SK-N-SH (cell line): Measurements from ENCODE around the gene DOCK4. TPM values are rescaled to one million over a fixed set of nuclear protein-coding genes. Genes with fewer than 3 reads are reported as not detected.
"Not testable (repeated sequence)": the region's sequence is repeated elsewhere in the genome, so short reads cannot be mapped to it uniquely, and the experiment has no call there.

Source experiments
- CTCF ChIA-PET: fragments of 300-600, 350-600 bp; formaldehyde crosslinking; extraction: SDS; loops from one replicate; lab custom pipeline; 2021; lab: Yijun Ruan, JAX
- POLR2A ChIA-PET: fragments of 350-600 bp; sonication (Branson Sonifier 250); formaldehyde crosslinking; extraction: SDS; loops from one replicate; lab custom pipeline; 2020; ENCODE audit warnings: antibody characterized with exemption, inconsistent platforms; lab: Yijun Ruan, JAX
- DNase-seq: peaks from one replicate; pipeline ENCODE4 v3.0.0; 2012
- H2AFZ ChIP-seq: fragments of 200-600 bp; sonication (generic); 2 replicates; pipeline ENCODE4 v1.8.1; 2016; ENCODE audit warnings: antibody characterized with exemption, mild to moderate bottlenecking, low read depth
- H3F3A ChIP-seq: fragments of 200-600 bp; sonication (generic); replicated peaks from 2 replicates; pipeline ENCODE3; 2016; ENCODE audit warnings: antibody characterized with exemption, mild to moderate bottlenecking; ENCODE audit not compliant: insufficient read depth
- H3K27ac ChIP-seq, 2 experiments: fragments of 200-500 bp in 1 of 2; fragments of 200-600 bp in 1 of 2; sonication (Bioruptor generic) in 1 of 2; sonication (generic), shearing (Covaris generic) in 1 of 2; 2 replicates each; pipeline versions ENCODE4 v1.5.1 to v1.6.1; 2014 to 2016; ENCODE audit warnings: low read depth in 2 of 2, inconsistent platforms in 1 of 2, low read length in 1 of 2, mild to moderate bottlenecking in 1 of 2, mixed read lengths in 1 of 2
- H3K27me3 ChIP-seq: fragments of 200-600 bp; sonication (generic), shearing (Covaris generic); 2 replicates; pipeline ENCODE4 v1.6.1; 2016; ENCODE audit warnings: mixed run types; ENCODE audit not compliant: insufficient read depth
- H3K36me3 ChIP-seq, 2 experiments: fragments of 200-500 bp in 1 of 2; fragments of 200-600 bp in 1 of 2; sonication (Bioruptor generic) in 1 of 2; sonication (generic) in 1 of 2; replicated peaks in 1 of 2; 2 replicates each; pipeline versions ENCODE3 to v1.5.1; 2014 to 2016; ENCODE audit warnings: low read length in 1 of 2, mild to moderate bottlenecking in 1 of 2; ENCODE audit not compliant: insufficient read depth in 2 of 2, control insufficient read depth in 1 of 2
- H3K4me1 ChIP-seq, 2 experiments: fragments of 200-500 bp in 1 of 2; fragments of 200-600 bp in 1 of 2; sonication (Bioruptor generic) in 1 of 2; sonication (generic), shearing (Covaris generic) in 1 of 2; 2 replicates each; pipeline versions ENCODE4 v1.5.1 to v1.6.1; 2014 to 2016; ENCODE audit warnings: low read depth in 1 of 2, low read length in 1 of 2, mixed run types in 1 of 2; ENCODE audit not compliant: insufficient read depth in 2 of 2, control insufficient read depth in 1 of 2
- H3K4me2 ChIP-seq: fragments of 200-600 bp; sonication (generic), shearing (Covaris generic); 2 replicates; pipeline ENCODE4 v1.6.1; 2017; ENCODE audit warnings: mixed run types
- H3K4me3 ChIP-seq, 2 experiments: fragments of 200-500 bp in 1 of 2; fragments of 200-600 bp in 1 of 2; sonication (Bioruptor generic) in 1 of 2; sonication (generic), shearing (Covaris generic) in 1 of 2; 2 replicates each; pipeline versions ENCODE4 v1.5.1 to v1.8.1; 2014 to 2016; ENCODE audit warnings: low read depth in 2 of 2, inconsistent platforms in 1 of 2, low read length in 1 of 2, mild to moderate bottlenecking in 1 of 2, mixed read lengths in 1 of 2, moderate library complexity in 1 of 2
- H3K79me2 ChIP-seq: fragments of 200-600 bp; sonication (generic); 2 replicates; pipeline ENCODE4 v1.8.1; 2017; ENCODE audit warnings: mild to moderate bottlenecking; ENCODE audit not compliant: insufficient read depth
- H3K9ac ChIP-seq: fragments of 200-600 bp; sonication (generic); 2 replicates; pipeline ENCODE4 v1.6.1; 2017; ENCODE audit warnings: mixed run types
- H3K9me2 ChIP-seq: fragments of 200-600 bp; sonication (generic); 2 replicates; pipeline ENCODE4 v1.6.1; 2017; ENCODE audit warnings: mixed run types
- H3K9me3 ChIP-seq: fragments of 200-600 bp; sonication (generic); 2 replicates; pipeline ENCODE4 v1.6.1; 2017; ENCODE audit warnings: mixed run types, mild to moderate bottlenecking, moderate library complexity
- H4K20me1 ChIP-seq: fragments of 200-600 bp; sonication (generic); 2 replicates; pipeline ENCODE4 v1.6.1; 2017; ENCODE audit warnings: mild to moderate bottlenecking, mixed run types; ENCODE audit not compliant: insufficient read depth
- CTCF ChIP-seq: fragments of 200-600 bp; sonication (generic); IDR thresholded peaks from 2 replicates; pipeline ENCODE4 v1.6.1; 2017; ENCODE audit warnings: antibody characterized with exemption, mild to moderate bottlenecking, moderate library complexity
- FOSL2 ChIP-seq: IDR thresholded peaks from 2 replicates; pipeline ENCODE4 v1.4.0; 2012; ENCODE audit warnings: low read depth, mild to moderate bottlenecking, moderate library complexity, borderline replicate concordance
- GATA2 ChIP-seq: sonication (generic); formaldehyde crosslinking; IDR thresholded peaks from 2 replicates; pipeline ENCODE4 v1.5.0; 2020; ENCODE audit warnings: mild to moderate bottlenecking, missing genetic modification reagents
- IRF3 ChIP-seq: fragments of 150-350 bp; IDR thresholded peaks from 2 replicates; pipeline ENCODE4 v1.6.1; 2016; ENCODE audit warnings: mild to moderate bottlenecking, low read depth, low read length
- MAX ChIP-seq: IDR thresholded peaks from 2 replicates; pipeline ENCODE4 v1.4.0; 2012; ENCODE audit warnings: low read depth
- MEF2A ChIP-seq: IDR thresholded peaks from 2 replicates; pipeline ENCODE4 v1.4.0; 2012; ENCODE audit warnings: low read depth, borderline replicate concordance
- NRF1 ChIP-seq: IDR thresholded peaks from 2 replicates; pipeline ENCODE4 v1.6.1; 2012; ENCODE audit warnings: low read depth, mild to moderate bottlenecking, low read length
- RAD21 ChIP-seq: IDR thresholded peaks from 2 replicates; pipeline ENCODE4 v1.6.1; 2012; ENCODE audit warnings: mild to moderate bottlenecking, low read length
- REST ChIP-seq: IDR thresholded peaks from 2 replicates; pipeline ENCODE4 v1.6.1; 2012; ENCODE audit warnings: mild to moderate bottlenecking, low read depth, low read length, moderate library complexity
- RFX5 ChIP-seq: IDR thresholded peaks from 2 replicates; pipeline ENCODE4 v1.6.1; 2012; ENCODE audit warnings: mild to moderate bottlenecking, improper control_type of control experiment, low read length
- SIN3A ChIP-seq: IDR thresholded peaks from 2 replicates; pipeline ENCODE4 v1.6.1; 2012; ENCODE audit warnings: low read depth, mild to moderate bottlenecking, low read length, moderate library complexity, borderline replicate concordance
- TCF12 ChIP-seq: IDR thresholded peaks from 2 replicates; pipeline ENCODE4 v1.4.0; 2012
- USF2 ChIP-seq: fragments of 150-350 bp; IDR thresholded peaks from 2 replicates; pipeline ENCODE4 v1.6.1; 2017; ENCODE audit warnings: antibody characterized with exemption, low read length, low read depth, borderline replicate concordance
- YY1 ChIP-seq: IDR thresholded peaks from 2 replicates; pipeline ENCODE4 v1.4.0; 2012; ENCODE audit warnings: low read depth, mild to moderate bottlenecking
- ZBTB33 ChIP-seq: IDR thresholded peaks from 2 replicates; pipeline ENCODE4 v1.4.0; 2012; ENCODE audit warnings: low read depth, borderline replicate concordance
- WGBS: methylation state at CpG from one replicate; pipeline ENCODE4 v1.1.6; 2017; ENCODE audit warnings: low lambda C conversion rate; 5-methylcytosine and 5-hydroxymethylcytosine counted together
- polyA plus RNA-seq, 3 experiments: library from polyadenylated mRNA; depleted of rRNA; stranded (reverse); fragments of >200 nt; gene quantifications; 2 replicates each; pipeline ENCODE4 v1.2.3, GENCODE V29; 2012

The DOCK4 gene
- polyA plus RNA-seq, 1 of the 3 experiments (the other 2 are of a cell fraction), result 8.5 TPM

- no peak for TF ChIP-seq REST
- TF ChIP-seq, all 33 proteins: peak for 0
Observed at GRCh38 chr7:111910656-111911055, 295.5 kb downstream of the DOCK4 start (continued).

- H2AFZ ChIP-seq, H3K79me2 ChIP-seq, H3K27ac ChIP-seq, H3K36me3 ChIP-seq, H3K9me3 ChIP-seq, H4K20me1 ChIP-seq, POLR2A ChIA-PET, DNase-seq, H3K9me2 ChIP-seq, H3F3A ChIP-seq, H3K4me2 ChIP-seq, H3K4me3 ChIP-seq, H3K9ac ChIP-seq, H3K27me3 ChIP-seq, CTCF ChIA-PET, H3K4me1 ChIP-seq: not testable (repeated sequence)
- WGBS, result 93% methylated on average over 3 of the region's 3 CpGs
Observed at GRCh38 chr7:111908673-111909072, 297.5 kb downstream of the DOCK4 start.

- ChIA-PET CTCF (interaction anchor here (1.7 kb wide), 1 partner anchor 11 kb away, joined by 6 read pairs; no protein-coding TSS in a partner anchor), POLR2A (no interaction called here)
- 79% methylated on average over 2 of the region's 2 CpGs for WGBS
- H3K4me1 ChIP-seq, result no peaks in the 10 kb centered on the region
- H3K36me3 ChIP-seq, result peaks cover 0 to 18% of the 10 kb centered on the region in 2 experiments
- H3K79me2 ChIP-seq, result no peaks in the 10 kb centered on the region
- H3F3A ChIP-seq, result no peaks in the 10 kb centered on the region
- no peak overlapping the region for H3K4me3 ChIP-seq
- H3K4me2 ChIP-seq, result no peak overlapping the region
- no peaks in the 10 kb centered on the region for H3K27me3 ChIP-seq
- H3K9me2 ChIP-seq, result no peaks in the 10 kb centered on the region
- no peak overlapping the region for H3K9ac ChIP-seq
- DNase-seq, result no peak
- H2AFZ ChIP-seq, result no peak overlapping the region
- no peaks in the 10 kb centered on the region for H4K20me1 ChIP-seq
- no peak overlapping the region for H3K27ac ChIP-seq
- H3K9me3 ChIP-seq, result no peaks in the 10 kb centered on the region
- no peak for TF ChIP-seq ZBTB33
- TF ChIP-seq RAD21, result no peak
- TF ChIP-seq MAX, result no peak
- no peak for TF ChIP-seq IRF3
- no peak for TF ChIP-seq CTCF
- TF ChIP-seq NRF1, result no peak
- no peak for TF ChIP-seq USF2
- TF ChIP-seq GATA2 (CRISPR knock-in tag), result no peak
- no peak for TF ChIP-seq FOSL2
- TF ChIP-seq RFX5, result no peak
- TF ChIP-seq TCF12, result no peak
- TF ChIP-seq SIN3A, result no peak
- no peak for TF ChIP-seq MEF2A
- TF ChIP-seq YY1, result no peak
Observed at GRCh38 chr7:111903797-111904196, 302.4 kb downstream of the DOCK4 start.
